Astrocyte (in vitro differentiated cells and primary cell): ENCODE results near the gene PEX11A. TPM values are rescaled to one million over a fixed set of nuclear protein-coding genes. Genes with fewer than 3 reads are reported as not detected.

Source experiments
- DNase-seq: peaks from one replicate; pipeline ENCODE4 v3.0.0-alpha.2; 2010; ENCODE audit warnings: low read depth
- FAIRE-seq: peaks from 2 replicates; lab custom pipeline; 2011; peaks lifted over from hg19 to GRCh38; lab: Jason Lieb, UNC
- H2AFZ ChIP-seq: 2 replicates; pipeline ENCODE4 v1.6.0; 2012; ENCODE audit warnings: low read depth, low read length, inconsistent platforms
- H3K27ac ChIP-seq: 2 replicates; pipeline ENCODE4 v1.5.1; 2011; ENCODE audit warnings: low read depth, low read length, inconsistent platforms
- H3K27me3 ChIP-seq: 2 replicates; pipeline ENCODE4 v1.6.0; 2011; ENCODE audit warnings: low read length, inconsistent platforms; ENCODE audit not compliant: insufficient read depth
- H3K36me3 ChIP-seq: 2 replicates; pipeline ENCODE4 v1.5.1; 2011; ENCODE audit warnings: low read length, inconsistent platforms; ENCODE audit not compliant: insufficient read depth
- H3K4me1 ChIP-seq: 2 replicates; pipeline ENCODE4 v1.5.1; 2011; ENCODE audit warnings: low read length, inconsistent platforms; ENCODE audit not compliant: insufficient read depth
- H3K4me2 ChIP-seq: 2 replicates; pipeline ENCODE4 v1.6.0; 2012; ENCODE audit warnings: low read length, inconsistent platforms
- H3K4me3 ChIP-seq: 2 replicates; pipeline ENCODE4 v1.5.1; 2011; ENCODE audit warnings: low read depth, mild to moderate bottlenecking, low read length, inconsistent platforms; ENCODE audit not compliant: insufficient read depth
- H3K79me2 ChIP-seq: 2 replicates; pipeline ENCODE4 v1.6.0; 2012; ENCODE audit warnings: mild to moderate bottlenecking, low read length, inconsistent platforms; ENCODE audit not compliant: insufficient read depth
- H3K9ac ChIP-seq: 2 replicates; pipeline ENCODE4 v1.6.0; 2012; ENCODE audit warnings: mild to moderate bottlenecking, low read length, inconsistent platforms
- H3K9me3 ChIP-seq: 2 replicates; pipeline ENCODE4 v1.5.1; 2012; ENCODE audit warnings: low read depth, mild to moderate bottlenecking, low read length, inconsistent platforms; ENCODE audit not compliant: insufficient read depth
- H4K20me1 ChIP-seq: 2 replicates; pipeline ENCODE4 v1.6.0; 2012; ENCODE audit warnings: low read length, inconsistent platforms; ENCODE audit not compliant: insufficient read depth
- H3K27ac Mint-ChIP-seq: one replicate; pipeline ENCODE4 v1.8.0; 2021; ENCODE audit warnings: mild to moderate bottlenecking, mixed read lengths; ENCODE audit not compliant: unreplicated experiment
- H3K27me3 Mint-ChIP-seq: one replicate; pipeline ENCODE4 v1.8.0; 2021; ENCODE audit warnings: low read depth, mixed read lengths; ENCODE audit not compliant: unreplicated experiment
- H3K36me3 Mint-ChIP-seq: one replicate; pipeline ENCODE4 v1.8.0; 2021; ENCODE audit warnings: low read depth, mixed read lengths; ENCODE audit not compliant: unreplicated experiment
- H3K4me1 Mint-ChIP-seq: one replicate; pipeline ENCODE4 v1.8.0; 2021; ENCODE audit warnings: low read depth, mixed read lengths; ENCODE audit not compliant: unreplicated experiment
- H3K4me3 Mint-ChIP-seq: one replicate; pipeline ENCODE4 v1.8.0; 2021; ENCODE audit warnings: mild to moderate bottlenecking, moderate library complexity, mixed read lengths; ENCODE audit not compliant: unreplicated experiment
- H3K9me3 Mint-ChIP-seq: one replicate; pipeline ENCODE4 v1.8.0; 2021; ENCODE audit warnings: mild to moderate bottlenecking, mixed read lengths; ENCODE audit not compliant: unreplicated experiment
- EZH2 ChIP-seq: IDR thresholded peaks from 2 replicates; pipeline ENCODE4 v1.6.1; 2012; ENCODE audit warnings: mild to moderate bottlenecking, low read length, inconsistent platforms; ENCODE audit not compliant: insufficient read depth
- total RNA-seq: library from RNA; stranded (reverse); gene quantifications from 2 replicates; pipeline ENCODE4 v1.2.1, GENCODE V29; 2021
- TF ChIP-seq, protein P1 (sequence below): IDR thresholded peaks from 2 replicates; pipeline ENCODE4 v1.5.1; 2011; ENCODE audit warnings: low read depth, mild to moderate bottlenecking, inconsistent platforms, low read length, moderate library complexity; ENCODE audit not compliant: insufficient read depth

The PEX11A gene
- total RNA-seq, 1 donor from 2014 or later: 2.1 TPM

DNA sequence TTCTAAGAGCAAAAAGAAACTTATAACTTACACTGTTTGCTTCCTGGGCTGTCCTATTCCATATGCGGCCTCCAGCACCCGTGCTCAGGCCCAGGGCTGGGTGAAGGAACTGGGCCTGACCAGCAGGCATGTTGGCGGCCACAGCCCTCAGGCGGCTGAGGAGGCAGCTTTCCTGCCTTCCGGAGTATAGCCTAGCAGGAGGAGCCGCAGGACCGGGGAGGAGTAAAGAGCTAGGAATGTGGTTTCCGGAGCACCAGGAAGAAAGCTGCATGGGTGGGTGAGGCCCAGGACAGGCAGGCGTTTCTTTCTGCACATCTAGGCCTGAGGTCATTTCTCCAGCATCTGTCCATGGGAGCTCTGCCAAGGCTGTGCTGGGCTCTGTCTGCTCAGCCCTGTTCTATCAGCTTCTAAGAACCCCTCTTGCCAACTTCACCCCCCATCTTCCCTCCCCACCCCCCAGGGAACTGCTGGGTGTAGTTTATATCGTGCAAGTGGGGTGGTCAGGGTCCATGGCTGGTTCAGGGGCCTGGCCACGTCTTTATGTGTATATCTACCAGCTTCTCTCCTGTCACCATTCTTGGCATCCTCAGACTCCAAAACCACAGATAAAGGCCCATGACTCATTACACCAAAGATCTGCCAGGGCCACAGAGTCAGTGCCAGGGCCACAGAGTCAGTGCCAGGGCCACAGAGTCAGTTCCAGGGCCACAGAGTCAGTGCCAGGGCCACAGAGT lies 27.5 kb downstream of the PEX11A start:
- peak overlapping the region; percentile 62 for H3K27ac Mint-ChIP-seq

DNA sequence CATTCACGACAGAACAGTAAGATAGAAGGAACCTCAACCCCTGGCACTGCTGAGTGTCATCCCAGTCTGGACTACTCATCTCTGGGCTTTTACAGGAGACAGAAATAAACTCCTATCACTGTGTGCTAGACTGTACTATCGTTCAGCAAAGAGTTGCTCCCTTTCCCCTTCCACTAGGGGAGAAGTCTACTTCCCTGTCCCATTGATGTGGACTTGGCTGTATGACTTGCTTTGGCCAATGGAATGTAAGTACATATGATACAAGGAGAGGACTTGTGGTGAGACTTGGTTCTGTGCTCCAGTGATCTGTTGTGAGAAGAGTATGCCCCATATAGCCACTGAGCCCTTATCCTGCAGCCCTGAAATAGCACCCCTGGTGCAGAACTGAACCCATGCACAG lies 30.0 kb downstream of the PEX11A start:
- Mint-ChIP-seq H3K36me3 (no peaks in the 10 kb centered on the region), H3K27ac (no peak overlapping the region), H3K4me3 (no peak overlapping the region), H3K9me3 (peaks cover 2% of the 10 kb centered on the region), H3K4me1 (peaks cover 6% of the 10 kb centered on the region), H3K27me3 (peaks cover 15% of the 10 kb centered on the region)
- no peak for DNase-seq
- Histone ChIP-seq H3K27ac (no peak overlapping the region), H3K9ac (no peak overlapping the region), H3K9me3 (no peaks in the 10 kb centered on the region), H3K4me1 (peaks cover 15% of the 10 kb centered on the region), H3K36me3 (no peaks in the 10 kb centered on the region), H3K4me3 (no peak overlapping the region), H3K4me2 (no peak overlapping the region), H2AFZ (no peak overlapping the region), H3K27me3 (no peaks in the 10 kb centered on the region), H4K20me1 (no peaks in the 10 kb centered on the region), H3K79me2 (no peaks in the 10 kb centered on the region)
- TF ChIP-seq, protein P1, sequence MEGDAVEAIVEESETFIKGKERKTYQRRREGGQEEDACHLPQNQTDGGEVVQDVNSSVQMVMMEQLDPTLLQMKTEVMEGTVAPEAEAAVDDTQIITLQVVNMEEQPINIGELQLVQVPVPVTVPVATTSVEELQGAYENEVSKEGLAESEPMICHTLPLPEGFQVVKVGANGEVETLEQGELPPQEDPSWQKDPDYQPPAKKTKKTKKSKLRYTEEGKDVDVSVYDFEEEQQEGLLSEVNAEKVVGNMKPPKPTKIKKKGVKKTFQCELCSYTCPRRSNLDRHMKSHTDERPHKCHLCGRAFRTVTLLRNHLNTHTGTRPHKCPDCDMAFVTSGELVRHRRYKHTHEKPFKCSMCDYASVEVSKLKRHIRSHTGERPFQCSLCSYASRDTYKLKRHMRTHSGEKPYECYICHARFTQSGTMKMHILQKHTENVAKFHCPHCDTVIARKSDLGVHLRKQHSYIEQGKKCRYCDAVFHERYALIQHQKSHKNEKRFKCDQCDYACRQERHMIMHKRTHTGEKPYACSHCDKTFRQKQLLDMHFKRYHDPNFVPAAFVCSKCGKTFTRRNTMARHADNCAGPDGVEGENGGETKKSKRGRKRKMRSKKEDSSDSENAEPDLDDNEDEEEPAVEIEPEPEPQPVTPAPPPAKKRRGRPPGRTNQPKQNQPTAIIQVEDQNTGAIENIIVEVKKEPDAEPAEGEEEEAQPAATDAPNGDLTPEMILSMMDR: no peak
- TF ChIP-seq EZH2: no peak
- FAIRE-seq: no peak

More for the DNA sequence above, 27.5 kb downstream of the PEX11A start:
- Histone ChIP-seq H3K4me2 (peak overlapping the region; percentile 60), H3K9me3 (no peaks in the 10 kb centered on the region), H3K4me1 (peaks cover 19% of the 10 kb centered on the region), H3K27me3 (peaks cover 3% of the 10 kb centered on the region), H2AFZ (peak overlapping the region; percentile 83), H3K9ac (peak overlapping the region; percentile 53), H3K79me2 (no peaks in the 10 kb centered on the region), H4K20me1 (no peaks in the 10 kb centered on the region), H3K4me3 (peak overlapping the region; percentile 39), H3K36me3 (no peaks in the 10 kb centered on the region), H3K27ac (peak overlapping the region; percentile 61)
- no peak for TF ChIP-seq EZH2
- TF ChIP-seq, protein P1: no peak
- Mint-ChIP-seq H3K4me3 (no peak overlapping the region), H3K36me3 (no peaks in the 10 kb centered on the region), H3K4me1 (peaks cover 6% of the 10 kb centered on the region), H3K27me3 (peaks cover 15% of the 10 kb centered on the region), H3K9me3 (peaks cover 2% of the 10 kb centered on the region)
- peak; percentile 64 for FAIRE-seq
- DNase-seq: peak; percentile 88

DNA sequence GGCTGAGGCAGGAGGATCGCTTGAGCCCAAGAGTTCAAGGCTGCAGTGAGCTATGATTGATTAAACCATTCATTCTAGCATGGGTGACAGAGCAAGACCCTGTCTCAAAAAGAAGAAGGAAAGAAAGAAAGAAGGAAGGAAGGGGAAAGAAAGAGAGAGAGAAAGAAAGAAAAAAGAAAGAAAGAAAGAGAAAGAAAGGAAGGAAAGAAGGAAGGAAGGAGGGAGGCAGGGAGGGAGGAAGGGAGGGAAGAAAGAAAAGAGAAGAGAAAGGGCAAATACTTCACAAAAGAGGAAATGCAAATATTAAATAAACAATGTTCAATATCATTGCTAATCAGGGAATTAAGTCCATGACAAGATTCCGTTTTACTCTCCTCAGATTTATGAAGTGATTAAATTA lies 31.3 kb downstream of the PEX11A start:
- no peak for DNase-seq
- no peak overlapping the region for H3K4me2 ChIP-seq
- no peaks in the 10 kb centered on the region for H3K36me3 ChIP-seq
- H3K4me1 ChIP-seq: peaks cover 16% of the 10 kb centered on the region
- no peak overlapping the region for H3K27ac ChIP-seq
- no peak overlapping the region for H2AFZ ChIP-seq
- H3K79me2 ChIP-seq: peaks cover 4% of the 10 kb centered on the region
- no peaks in the 10 kb centered on the region for H3K36me3 Mint-ChIP-seq
- no peaks in the 10 kb centered on the region for H4K20me1 ChIP-seq
- peaks cover 10% of the 10 kb centered on the region for H3K4me1 Mint-ChIP-seq
- H3K9ac ChIP-seq: no peak overlapping the region
- H3K4me3 Mint-ChIP-seq: no peak overlapping the region
- H3K27ac Mint-ChIP-seq: no peak overlapping the region
- no peaks in the 10 kb centered on the region for H3K9me3 ChIP-seq
- H3K27me3 Mint-ChIP-seq: peaks cover 20% of the 10 kb centered on the region
- no peak for FAIRE-seq
- H3K9me3 Mint-ChIP-seq: peaks cover 2% of the 10 kb centered on the region
- TF ChIP-seq, protein P1: no peak
- no peak for TF ChIP-seq EZH2
- H3K4me3 ChIP-seq: no peak overlapping the region
- no peaks in the 10 kb centered on the region for H3K27me3 ChIP-seq
